DMS 273 treated with DMSO at 0.1 percent for 48 hours (cell line): ENCODE measurements around the gene PRPH.
"Not testable (repeated sequence)": the region's sequence is repeated elsewhere in the genome, so short reads cannot be mapped to it uniquely, and the experiment has no call there.

Experiments
- DNase-seq: peaks from one replicate; lab custom pipeline; 2025; lab: John Stamatoyannopoulos, UW

PRPH gene

GRCh38 chr12:49295082-49295936 is at the start of gene PRPH:
Gene PRPH, plus strand, starts transcription at chr12:49295147. Its CDS starts 54 bp downstream, at chr12:49295201.
- no peak for DNase-seq

GRCh38 chr12:49251357-49251756 is 43.6 kb upstream of the PRPH start:
- no peak for DNase-seq

GRCh38 chr12:49253033-49253623 is 41.8 kb upstream of the PRPH start:
- no peak for DNase-seq

- DNase-seq: not testable (repeated sequence)
These were observed 39.5 kb upstream of the PRPH start for GRCh38 chr12:49255456-49255855.

- DNase-seq: no peak
These were observed 38.9 kb upstream of the PRPH start for GRCh38 chr12:49255857-49256637.

- DNase-seq: not testable (repeated sequence)
These were observed 37.3 kb upstream of the PRPH start for GRCh38 chr12:49257508-49258184.

GRCh38 chr12:49259452-49259851 is 35.5 kb upstream of the PRPH start:
- DNase-seq: no peak

GRCh38 chr12:49260166-49260565 is 34.8 kb upstream of the PRPH start:
- DNase-seq: no peak

- DNase-seq: no peak
These were observed 34.2 kb upstream of the PRPH start for GRCh38 chr12:49260571-49261363.

GRCh38 chr12:49261721-49262120 is 33.2 kb upstream of the PRPH start:
- no peak for DNase-seq

- DNase-seq: no peak
These were observed 31.6 kb upstream of the PRPH start for GRCh38 chr12:49263400-49263763.

GRCh38 chr12:49264466-49264872 is 30.5 kb upstream of the PRPH start:
- DNase-seq: no peak

GRCh38 chr12:49264873-49265792 is 29.8 kb upstream of the PRPH start, which contains the start of gene TUBA1C:
Gene TUBA1C, plus strand, starts transcription at chr12:49265082. Its CDS starts 100 bp downstream, at chr12:49265182.
- peak; percentile 71 for DNase-seq

GRCh38 chr12:49269191-49269590 is 25.8 kb upstream of the PRPH start:
- DNase-seq: not testable (repeated sequence)

GRCh38 chr12:49272790-49273725 is 21.9 kb upstream of the PRPH start:
- DNase-seq: no peak

GRCh38 chr12:49273726-49274395 is 21.1 kb upstream of the PRPH start:
- DNase-seq: no peak

- DNase-seq: no peak
These were observed 20.4 kb upstream of the PRPH start for GRCh38 chr12:49274396-49275069.
